Loucy (cell line): ENCODE data around the gene MPRIP.

ENCODE experiments used
- H2AFZ ChIP-seq: fragments of 200-600 bp; sonication (generic); 2 replicates; pipeline ENCODE4 v1.6.0; 2016; ENCODE audit warnings: antibody characterized with exemption, mild to moderate bottlenecking, low read length, moderate library complexity
- H3F3A ChIP-seq: fragments of 200-600 bp; 2 replicates; pipeline ENCODE4 v1.6.0; 2016; ENCODE audit warnings: antibody characterized with exemption, low read depth, mild to moderate bottlenecking
- H3K27me3 ChIP-seq: fragments of 200-600 bp; sonication (generic); 2 replicates; pipeline ENCODE4 v1.6.1; 2014; ENCODE audit warnings: low read length, mild to moderate bottlenecking; ENCODE audit not compliant: insufficient read depth, poor library complexity, severe bottlenecking
- H3K36me3 ChIP-seq: fragments of 200-600 bp; sonication (generic); 2 replicates; pipeline ENCODE4 v1.6.1; 2016; ENCODE audit warnings: low read length; ENCODE audit not compliant: insufficient read depth
- H3K4me1 ChIP-seq: fragments of 200-600 bp; sonication (generic); 2 replicates; pipeline ENCODE4 v1.5.1; 2014; ENCODE audit warnings: low read length, mild to moderate bottlenecking; ENCODE audit not compliant: insufficient read depth, poor library complexity, severe bottlenecking
- H3K4me2 ChIP-seq: fragments of 200-600 bp; sonication (generic); 2 replicates; pipeline ENCODE4 v1.6.0; 2014; ENCODE audit warnings: antibody characterized with exemption, low read length, low read depth, mild to moderate bottlenecking; ENCODE audit not compliant: poor library complexity, severe bottlenecking
- H3K4me3 ChIP-seq: fragments of 200-600 bp; sonication (generic); 2 replicates; pipeline ENCODE4 v1.5.1; 2014; ENCODE audit warnings: low read length, mild to moderate bottlenecking, mixed read lengths; ENCODE audit not compliant: poor library complexity, severe bottlenecking
- H3K79me2 ChIP-seq: fragments of 200-600 bp; sonication (generic); 2 replicates; pipeline ENCODE4 v1.6.1; 2014; ENCODE audit warnings: low read length; ENCODE audit not compliant: insufficient read depth
- H3K9ac ChIP-seq: fragments of 200-600 bp; sonication (generic); 2 replicates; pipeline ENCODE4 v1.6.0; 2014; ENCODE audit warnings: mild to moderate bottlenecking, low read depth, low read length, moderate library complexity; ENCODE audit not compliant: poor library complexity, severe bottlenecking
- H3K9me2 ChIP-seq: fragments of 200-600 bp; sonication (generic); replicated peaks from 2 replicates; pipeline ENCODE4 v1.6.1; 2016; ENCODE audit warnings: low read depth, low read length, mixed read lengths
- H3K9me3 ChIP-seq: fragments of 200-600 bp; sonication (generic); 2 replicates; pipeline ENCODE4 v1.6.1; 2014; ENCODE audit warnings: mild to moderate bottlenecking, antibody characterized with exemption, low read length, low read depth; ENCODE audit not compliant: insufficient read depth
- H4K20me1 ChIP-seq: fragments of 200-600 bp; sonication (generic); 2 replicates; pipeline ENCODE4 v1.6.0; 2014; ENCODE audit warnings: antibody characterized with exemption, low read length, mild to moderate bottlenecking; ENCODE audit not compliant: insufficient read depth, poor library complexity, severe bottlenecking
- EZH2phosphoT487 ChIP-seq: fragments of 200-600 bp; IDR thresholded peaks from 2 replicates; pipeline ENCODE4 v1.6.1; 2018; ENCODE audit warnings: antibody characterized with exemption, mild to moderate bottlenecking, moderate library complexity, borderline replicate concordance
- TF ChIP-seq, protein P1 (sequence below): fragments of 200-600 bp; sonication (generic); conservative IDR thresholded peaks from 2 replicates; pipeline ENCODE4 v1.5.1; 2014; ENCODE audit warnings: mild to moderate bottlenecking, antibody characterized with exemption, low read length

MPRIP gene

DNA sequence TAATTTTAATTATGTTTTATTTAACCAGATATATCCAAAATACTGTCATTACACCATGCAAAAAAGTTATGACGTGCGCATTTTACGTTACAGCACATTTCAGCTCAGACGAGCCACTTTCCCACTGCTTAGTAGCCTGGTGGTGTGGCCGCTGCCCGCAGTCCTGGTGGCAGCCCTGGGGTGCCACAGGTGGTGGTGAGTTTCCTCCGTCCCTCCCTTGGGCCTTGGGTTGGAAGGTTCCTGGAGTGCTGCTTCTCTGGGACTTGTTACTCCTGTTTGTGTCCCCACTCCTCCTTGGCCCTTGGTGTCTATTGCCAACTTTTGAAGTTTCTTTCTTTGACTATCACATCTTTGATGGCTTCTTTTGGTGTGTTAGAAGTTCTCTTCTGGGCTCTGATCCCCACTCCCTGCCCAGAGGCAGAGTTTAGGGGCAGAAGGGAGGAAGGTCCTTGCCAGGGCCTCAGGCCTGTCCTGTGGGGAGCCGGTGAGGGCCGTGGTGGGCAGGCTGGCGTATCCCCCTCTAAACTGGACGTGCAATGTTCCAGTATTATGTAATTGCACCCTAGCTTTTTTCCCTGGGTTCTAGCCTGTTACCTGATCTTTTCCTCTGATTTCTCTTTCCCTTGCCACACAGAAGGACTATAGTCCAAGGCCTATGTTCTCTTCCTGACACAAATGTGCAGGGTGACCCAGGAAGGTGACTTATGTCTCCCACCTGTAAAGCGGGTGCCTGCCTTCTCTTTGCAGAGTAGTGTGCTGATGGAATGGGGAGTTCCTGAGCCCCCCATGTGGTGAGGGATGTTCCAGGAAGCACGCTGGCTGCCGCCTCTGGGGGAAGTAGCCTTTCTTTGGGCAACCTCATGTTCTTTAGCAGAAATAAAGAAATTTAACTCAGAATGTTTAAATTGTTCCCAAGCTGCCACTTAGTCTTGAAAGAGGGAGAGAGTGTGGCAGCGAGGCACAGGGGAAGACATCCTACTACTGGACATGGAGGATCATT lies 8.4 kb downstream of the MPRIP start:
- no peak overlapping the region for H3K9ac ChIP-seq

DNA sequence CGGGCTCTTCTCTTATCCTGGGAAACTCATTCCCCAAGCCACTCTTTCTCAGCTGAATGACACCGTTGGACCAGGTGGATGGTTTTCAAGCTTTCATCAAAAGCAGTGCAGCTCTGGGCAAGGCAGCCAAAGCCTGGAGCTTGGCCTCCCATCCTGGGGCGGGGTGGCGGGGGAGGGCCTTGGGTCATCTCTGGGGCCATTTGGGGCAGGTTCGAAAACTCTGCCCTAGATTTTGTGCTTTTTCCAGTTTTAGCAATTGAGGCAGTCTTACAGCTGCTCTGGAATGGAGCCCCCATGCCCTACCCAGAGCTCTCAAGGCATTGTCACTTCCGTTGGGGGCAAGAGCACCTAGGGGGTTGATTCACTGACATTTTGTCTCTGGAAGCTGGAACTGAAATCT lies 9.1 kb downstream of the MPRIP start:
- no peak overlapping the region for H3K4me3 ChIP-seq
- H3K27me3 ChIP-seq: no peaks in the 10 kb centered on the region
- TF ChIP-seq, protein P1, sequence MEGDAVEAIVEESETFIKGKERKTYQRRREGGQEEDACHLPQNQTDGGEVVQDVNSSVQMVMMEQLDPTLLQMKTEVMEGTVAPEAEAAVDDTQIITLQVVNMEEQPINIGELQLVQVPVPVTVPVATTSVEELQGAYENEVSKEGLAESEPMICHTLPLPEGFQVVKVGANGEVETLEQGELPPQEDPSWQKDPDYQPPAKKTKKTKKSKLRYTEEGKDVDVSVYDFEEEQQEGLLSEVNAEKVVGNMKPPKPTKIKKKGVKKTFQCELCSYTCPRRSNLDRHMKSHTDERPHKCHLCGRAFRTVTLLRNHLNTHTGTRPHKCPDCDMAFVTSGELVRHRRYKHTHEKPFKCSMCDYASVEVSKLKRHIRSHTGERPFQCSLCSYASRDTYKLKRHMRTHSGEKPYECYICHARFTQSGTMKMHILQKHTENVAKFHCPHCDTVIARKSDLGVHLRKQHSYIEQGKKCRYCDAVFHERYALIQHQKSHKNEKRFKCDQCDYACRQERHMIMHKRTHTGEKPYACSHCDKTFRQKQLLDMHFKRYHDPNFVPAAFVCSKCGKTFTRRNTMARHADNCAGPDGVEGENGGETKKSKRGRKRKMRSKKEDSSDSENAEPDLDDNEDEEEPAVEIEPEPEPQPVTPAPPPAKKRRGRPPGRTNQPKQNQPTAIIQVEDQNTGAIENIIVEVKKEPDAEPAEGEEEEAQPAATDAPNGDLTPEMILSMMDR: no peak
- TF ChIP-seq EZH2phosphoT487: no peak
- no peak overlapping the region for H2AFZ ChIP-seq
- peaks cover 70% of the 10 kb centered on the region for H4K20me1 ChIP-seq
- H3K9me2 ChIP-seq: no peaks in the 10 kb centered on the region
- H3K4me1 ChIP-seq: peaks cover 52% of the 10 kb centered on the region
- H3K9me3 ChIP-seq: no peaks in the 10 kb centered on the region
- H3K4me2 ChIP-seq: peak overlapping the region; percentile 27
- H3K9ac ChIP-seq: no peak overlapping the region
- peaks cover 9% of the 10 kb centered on the region; the same call in 1 of the 2 replicates for H3K36me3 ChIP-seq
- peaks cover 97% of the 10 kb centered on the region for H3K79me2 ChIP-seq
- H3F3A ChIP-seq: no peaks in the 10 kb centered on the region

More for the DNA sequence above, 8.4 kb downstream of the MPRIP start:
- H2AFZ ChIP-seq: no peak overlapping the region
- H3F3A ChIP-seq: no peaks in the 10 kb centered on the region
- H3K4me1 ChIP-seq: peaks cover 57% of the 10 kb centered on the region
- H3K27me3 ChIP-seq: no peaks in the 10 kb centered on the region
- peaks cover 9% of the 10 kb centered on the region; the same call in 1 of the 2 replicates for H3K36me3 ChIP-seq
- peaks cover 72% of the 10 kb centered on the region for H4K20me1 ChIP-seq
- no peaks in the 10 kb centered on the region for H3K9me2 ChIP-seq
- H3K4me2 ChIP-seq: no peak overlapping the region
- peaks cover 97% of the 10 kb centered on the region for H3K79me2 ChIP-seq
- no peaks in the 10 kb centered on the region for H3K9me3 ChIP-seq
- H3K4me3 ChIP-seq: no peak overlapping the region
- TF ChIP-seq, protein P1: no peak
- TF ChIP-seq EZH2phosphoT487: no peak

DNA sequence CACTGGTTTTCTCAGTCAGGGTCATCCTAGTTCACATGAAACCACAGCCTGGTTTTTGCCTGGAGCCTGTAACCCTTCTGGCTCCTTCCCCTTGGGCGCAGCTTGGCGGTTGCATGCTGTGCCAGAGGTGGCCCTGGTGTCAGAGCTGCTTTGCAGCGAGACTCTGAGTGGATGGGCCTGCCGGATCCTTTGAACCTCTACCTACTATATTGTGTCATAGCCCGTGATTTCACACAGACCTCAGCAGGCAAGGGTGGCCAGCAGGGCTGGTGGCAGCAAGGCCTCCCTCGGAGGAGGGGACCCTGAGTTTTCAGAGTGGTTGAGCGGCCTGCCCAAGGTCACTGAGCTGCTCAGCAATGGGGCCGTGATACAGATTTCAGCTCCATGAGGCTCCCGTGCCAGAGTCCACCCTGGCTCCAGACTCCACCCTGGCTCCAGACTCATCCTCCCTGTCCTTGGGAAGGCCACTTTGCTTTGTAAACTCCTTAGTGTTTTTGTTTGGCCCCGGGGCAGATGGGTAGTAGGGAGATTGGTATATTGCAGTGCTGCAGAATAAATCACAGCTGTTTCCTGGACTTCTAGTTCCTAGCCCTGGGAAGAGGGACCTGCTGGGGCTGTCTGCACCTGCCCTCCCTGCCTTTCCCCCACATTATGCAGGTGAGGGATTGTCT lies 9.7 kb downstream of the MPRIP start:
- Histone ChIP-seq H3K9me2 (no peaks in the 10 kb centered on the region), H3K9me3 (no peaks in the 10 kb centered on the region), H3K4me1 (peaks cover 49% of the 10 kb centered on the region), H3F3A (no peaks in the 10 kb centered on the region), H4K20me1 (peaks cover 65% of the 10 kb centered on the region), H3K4me2 (peak overlapping the region; percentile 27), H3K27me3 (no peaks in the 10 kb centered on the region), H3K9ac (no peak overlapping the region), H2AFZ (no peak overlapping the region), H3K36me3 (peaks cover 9% of the 10 kb centered on the region; the same call in 1 of the 2 replicates), H3K4me3 (no peak overlapping the region), H3K79me2 (peaks cover 97% of the 10 kb centered on the region)
- no peak for TF ChIP-seq EZH2phosphoT487
- TF ChIP-seq, protein P1: no peak
